Measurements from ENCODE around the gene ATP6V0D1.

ATP6V0D1 gene

GRCh38 chr16:67463059-67463458 is 17.9 kb downstream of the ATP6V0D1 start:
- no peak for DNase-seq (ENCODE audit: low read depth)

- no peak for DNase-seq (ENCODE audit: low read depth)
These were observed 18.7 kb downstream of the ATP6V0D1 start for GRCh38 chr16:67462279-67462655.

- DNase-seq (ENCODE audit: low read depth) = no peak
These were observed 19.2 kb downstream of the ATP6V0D1 start for GRCh38 chr16:67461600-67462278.

DNA sequence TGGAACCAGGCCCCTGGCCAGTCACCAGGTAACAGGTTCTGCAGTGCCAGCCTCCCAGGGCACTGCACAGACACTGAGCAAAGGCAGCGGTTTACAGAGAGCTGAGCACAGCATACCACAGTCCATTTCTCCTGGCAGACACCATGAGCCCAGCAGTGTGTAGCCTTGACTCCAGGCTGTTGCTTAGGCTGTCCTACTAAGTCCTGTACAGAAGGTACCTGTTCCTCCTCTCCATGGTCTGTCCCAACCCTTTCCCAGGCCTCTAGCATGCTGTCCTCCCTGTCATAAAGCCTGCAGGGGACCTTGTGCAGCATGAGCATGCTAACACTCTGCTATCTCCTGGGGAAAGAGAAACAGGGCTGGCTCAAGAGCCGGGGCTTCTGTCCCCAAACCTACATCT is 20.0 kb downstream of the ATP6V0D1 start:
- no peak for DNase-seq (ENCODE audit: low read depth)

- DNase-seq (ENCODE audit: low read depth) = no peak
These were observed 20.8 kb downstream of the ATP6V0D1 start for GRCh38 chr16:67460168-67460567.

GRCh38 chr16:67459861-67460150 is 21.2 kb downstream of the ATP6V0D1 start:
- DNase-seq (ENCODE audit: low read depth) = no peak

DNA sequence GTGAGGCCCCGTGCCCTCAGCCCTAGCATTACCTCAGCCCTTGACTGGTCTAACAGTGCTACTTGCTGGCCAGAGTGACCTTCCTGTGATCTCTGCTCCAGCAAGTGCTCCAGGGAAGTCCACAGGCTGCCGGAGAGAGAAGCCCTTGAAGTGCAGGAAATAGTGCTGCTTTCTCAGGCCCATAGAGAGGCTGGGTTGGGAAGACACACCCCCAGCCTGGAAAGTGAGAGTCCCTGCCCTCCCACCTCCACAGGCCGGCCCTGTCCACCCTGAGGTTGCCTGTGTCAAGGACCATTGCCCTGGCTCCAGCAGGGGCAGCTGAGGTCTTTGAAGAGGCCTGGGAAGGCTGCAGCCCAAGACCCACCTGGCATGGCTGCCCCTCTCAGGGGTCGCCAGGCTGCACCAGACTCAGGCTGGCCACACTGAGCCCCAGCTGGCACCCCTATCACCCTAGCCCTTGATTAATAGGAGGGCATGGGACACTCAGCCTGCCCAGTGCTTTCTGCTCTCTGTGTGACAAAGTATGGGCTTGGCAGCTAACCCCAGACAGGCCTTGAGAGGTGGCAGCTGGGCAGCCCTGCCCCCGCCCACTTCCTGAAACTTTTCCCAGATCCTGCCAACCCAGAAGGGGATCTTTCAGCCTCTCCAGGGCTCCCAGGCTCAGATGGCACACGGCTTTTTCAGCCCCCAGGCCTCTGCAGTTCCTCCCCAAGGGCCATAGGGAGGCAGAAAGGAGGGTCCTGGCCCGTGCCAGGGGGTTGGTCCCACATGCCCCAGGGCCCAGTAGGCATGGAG is 21.7 kb downstream of the ATP6V0D1 start:
- DNase-seq (ENCODE audit: low read depth) = peak; percentile 55

- DNase-seq (ENCODE audit: low read depth) = peak; percentile 48
These were observed 22.8 kb downstream of the ATP6V0D1 start for GRCh38 chr16:67458121-67458641.

DNA sequence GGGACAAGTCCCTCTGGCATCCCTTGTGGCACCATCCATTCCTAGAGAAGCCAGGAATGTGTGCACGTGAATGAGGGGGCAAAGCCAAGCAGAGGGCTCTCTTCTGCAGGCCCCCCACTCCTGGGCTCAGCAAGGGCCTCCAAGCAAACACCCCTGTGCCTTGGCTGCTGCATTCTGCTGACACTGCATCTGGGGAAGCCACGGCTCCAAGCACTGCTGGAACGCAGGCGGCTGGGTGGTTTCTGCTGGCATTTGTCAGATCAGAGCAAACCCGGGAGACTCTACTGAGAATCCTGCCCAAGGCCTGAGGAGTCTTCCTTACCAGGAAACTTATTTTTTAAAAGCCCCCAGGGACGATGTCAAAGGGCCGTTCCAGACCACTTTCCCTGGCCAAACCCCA is 23.3 kb downstream of the ATP6V0D1 start:
- no peak for DNase-seq (ENCODE audit: low read depth)

DNA sequence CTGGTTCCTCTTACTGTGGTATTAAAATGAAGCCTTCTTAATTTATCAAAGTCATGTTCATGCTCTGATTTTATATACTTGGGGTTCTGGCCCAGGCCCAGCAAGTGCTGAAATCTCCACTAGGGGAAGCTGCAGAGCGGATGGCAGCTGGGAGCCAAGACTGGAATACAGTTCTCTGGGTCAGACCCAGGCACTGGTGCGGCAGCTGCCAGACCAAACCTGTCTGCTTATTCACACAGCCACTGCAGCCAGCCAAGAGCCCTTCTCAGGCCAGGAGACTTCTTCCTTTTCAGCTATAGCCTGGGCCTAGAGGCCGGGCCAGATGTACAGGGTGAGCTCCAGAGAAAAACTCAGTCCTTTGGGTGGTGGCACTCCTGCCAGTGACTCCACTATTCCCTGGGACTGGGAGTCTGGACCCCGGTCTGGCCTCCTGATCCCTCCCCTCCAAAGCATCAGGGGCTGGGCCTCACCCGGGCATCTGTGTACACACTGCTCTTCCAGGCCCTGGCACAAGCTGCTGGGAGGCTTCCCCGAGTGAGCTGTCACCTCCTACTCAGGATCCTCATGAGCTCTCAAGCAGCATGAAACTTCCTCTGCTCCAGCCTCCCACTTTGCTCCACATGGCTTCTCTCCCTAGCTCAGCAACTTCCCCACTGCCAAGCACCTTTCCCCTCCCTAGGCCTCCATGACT is 24.4 kb downstream of the ATP6V0D1 start:
- DNase-seq (ENCODE audit: low read depth) = peak; percentile 32

- no peak for DNase-seq (ENCODE audit: low read depth)
These were observed 26.1 kb downstream of the ATP6V0D1 start for GRCh38 chr16:67454852-67455251.

GRCh38 chr16:67454104-67454503 is 26.9 kb downstream of the ATP6V0D1 start:
- no peak for DNase-seq (ENCODE audit: low read depth)

- DNase-seq (ENCODE audit: low read depth) = no peak
These were observed 29.1 kb downstream of the ATP6V0D1 start for GRCh38 chr16:67451704-67452435.

DNA sequence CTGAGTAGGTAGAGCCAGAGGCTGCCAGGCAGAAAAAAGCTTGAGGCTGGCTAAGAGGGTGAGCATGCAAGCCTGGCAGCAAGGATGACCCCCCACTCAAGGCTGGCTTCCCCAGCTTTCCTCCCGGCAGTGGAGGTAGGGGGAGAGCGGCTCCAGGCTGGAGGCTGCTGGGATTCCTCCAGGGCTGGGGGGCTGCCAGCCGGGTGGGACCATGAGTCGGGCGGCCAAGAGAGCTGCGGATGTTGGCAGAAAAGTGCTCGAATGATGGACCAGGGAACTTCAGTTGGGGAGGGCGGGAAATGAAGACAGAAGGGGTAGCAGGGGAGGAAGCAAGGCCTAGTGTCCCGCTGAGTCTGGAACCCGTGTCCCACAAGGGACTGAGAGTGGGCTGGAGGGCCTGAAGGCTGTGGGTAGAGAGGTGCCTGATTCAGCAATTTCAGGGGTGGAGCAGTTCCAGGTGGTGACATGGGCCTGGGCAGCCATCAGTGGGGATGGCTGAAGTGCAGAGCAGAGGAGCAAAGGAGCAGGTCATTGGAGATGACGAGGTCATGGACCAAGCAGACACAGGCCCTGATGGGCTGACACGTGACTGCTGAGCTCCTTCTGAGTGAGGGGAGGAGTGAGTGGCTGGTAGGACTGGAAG is 29.8 kb downstream of the ATP6V0D1 start:
- no peak for DNase-seq (ENCODE audit: low read depth)

GRCh38 chr16:67449739-67450138 is 31.2 kb downstream of the ATP6V0D1 start:
- no peak for DNase-seq (ENCODE audit: low read depth)

DNA sequence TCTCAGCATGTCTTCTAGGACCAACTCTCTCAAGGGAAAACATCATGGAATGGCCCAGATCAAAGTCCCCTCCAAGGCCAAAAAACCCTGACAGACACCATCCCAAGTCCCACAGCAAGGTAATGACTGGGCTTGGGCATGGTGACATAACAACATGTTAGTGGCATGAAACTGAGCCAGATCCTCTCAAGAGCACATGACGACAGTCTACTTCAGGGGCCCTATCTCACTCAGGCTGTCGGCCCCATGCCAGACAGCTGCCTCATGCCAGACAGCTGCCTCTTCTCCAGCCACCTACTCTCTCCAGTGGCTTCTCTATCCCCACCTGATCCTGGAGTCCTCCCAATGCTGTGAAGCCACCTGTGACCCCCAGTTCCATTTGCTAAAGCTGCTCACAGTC is 31.6 kb downstream of the ATP6V0D1 start:
- DNase-seq (ENCODE audit: low read depth) = no peak

GRCh38 chr16:67448580-67448979 is 32.4 kb downstream of the ATP6V0D1 start:
- DNase-seq (ENCODE audit: low read depth) = no peak

GRCh38 chr16:67447508-67448076 is 33.4 kb downstream of the ATP6V0D1 start:
- DNase-seq (ENCODE audit: low read depth) = peak; percentile 51

- DNase-seq (ENCODE audit: low read depth) = no peak
These were observed 33.9 kb downstream of the ATP6V0D1 start for GRCh38 chr16:67446968-67447507.

- DNase-seq (ENCODE audit: low read depth) = no peak
These were observed 34.7 kb downstream of the ATP6V0D1 start for GRCh38 chr16:67445913-67446907.

Data from EH (cell line).